Fibroblast of the aortic adventitia (primary cell): ENCODE measurements around the gene STIL. TPM values are rescaled to one million over a fixed set of nuclear protein-coding genes. Genes with fewer than 3 reads are reported as not detected.

Experiments
- DNase-seq: peaks from one replicate; pipeline ENCODE4 v3.0.0-alpha.2; 2010; ENCODE audit warnings: low read depth
- H3K4me3 ChIP-seq: 2 replicates; pipeline ENCODE4 v1.5.1; 2011; ENCODE audit warnings: low read depth, mild to moderate bottlenecking, control low read depth, low read length, moderate library complexity
- total RNA-seq: library from RNA; depleted of rRNA; stranded (reverse); fragments of >200 nt; gene quantifications from 2 replicates; pipeline ENCODE4 v1.2.3, GENCODE V29; 2012; ENCODE audit warnings: low replicate concordance
- TF ChIP-seq, protein P1 (sequence below): IDR thresholded peaks from 2 replicates; pipeline ENCODE4 v1.5.1; 2011; ENCODE audit warnings: mild to moderate bottlenecking, low read length, control low read depth, inconsistent platforms; ENCODE audit not compliant: insufficient read depth

Gene STIL
- total RNA-seq, 1 donor, result 29.1 TPM

DNA sequence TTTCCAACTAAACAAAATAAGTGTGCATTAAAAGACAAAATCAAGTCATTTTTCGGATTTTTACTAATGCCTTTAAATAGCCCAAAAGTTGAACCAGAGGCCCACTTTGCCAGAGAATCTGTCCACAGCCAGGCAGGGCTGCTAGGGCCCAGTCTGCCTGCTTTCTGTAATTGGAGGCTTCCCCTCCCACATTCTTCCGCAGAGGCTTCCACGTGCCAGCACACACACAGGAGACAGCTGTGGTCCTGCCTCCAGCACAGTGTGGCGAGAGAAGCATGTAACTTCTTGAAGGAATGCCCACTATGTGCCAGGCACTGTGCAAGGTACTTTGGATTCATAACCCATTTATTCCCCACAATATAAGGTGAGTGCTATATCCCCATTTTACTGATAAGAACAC lies 112.8 kb downstream of the STIL start:
- peak; percentile 23 for DNase-seq
- no peak overlapping the region for H3K4me3 ChIP-seq
- TF ChIP-seq, protein P1, sequence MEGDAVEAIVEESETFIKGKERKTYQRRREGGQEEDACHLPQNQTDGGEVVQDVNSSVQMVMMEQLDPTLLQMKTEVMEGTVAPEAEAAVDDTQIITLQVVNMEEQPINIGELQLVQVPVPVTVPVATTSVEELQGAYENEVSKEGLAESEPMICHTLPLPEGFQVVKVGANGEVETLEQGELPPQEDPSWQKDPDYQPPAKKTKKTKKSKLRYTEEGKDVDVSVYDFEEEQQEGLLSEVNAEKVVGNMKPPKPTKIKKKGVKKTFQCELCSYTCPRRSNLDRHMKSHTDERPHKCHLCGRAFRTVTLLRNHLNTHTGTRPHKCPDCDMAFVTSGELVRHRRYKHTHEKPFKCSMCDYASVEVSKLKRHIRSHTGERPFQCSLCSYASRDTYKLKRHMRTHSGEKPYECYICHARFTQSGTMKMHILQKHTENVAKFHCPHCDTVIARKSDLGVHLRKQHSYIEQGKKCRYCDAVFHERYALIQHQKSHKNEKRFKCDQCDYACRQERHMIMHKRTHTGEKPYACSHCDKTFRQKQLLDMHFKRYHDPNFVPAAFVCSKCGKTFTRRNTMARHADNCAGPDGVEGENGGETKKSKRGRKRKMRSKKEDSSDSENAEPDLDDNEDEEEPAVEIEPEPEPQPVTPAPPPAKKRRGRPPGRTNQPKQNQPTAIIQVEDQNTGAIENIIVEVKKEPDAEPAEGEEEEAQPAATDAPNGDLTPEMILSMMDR, result no peak

Other genes with a start within 250 kb of the STIL start
- gene CYP4Z1, start 246.9 kb downstream of the STIL start, total RNA-seq, result not detected in 2 replicates
- gene CYP4A22, start 176.7 kb downstream of the STIL start, total RNA-seq, result not detected in 2 replicates
- gene PDZK1IP1, start 124.1 kb downstream of the STIL start, total RNA-seq, result not detected in 2 replicates
- 0.08 and 0.36 TPM in 2 replicates for gene TAL1, start 81.9 kb downstream of the STIL start, total RNA-seq
- gene CMPK1, start 19.6 kb upstream of the STIL start, total RNA-seq, result 87.8 and 138 TPM in 2 replicates
- gene FOXE3, start 102.1 kb upstream of the STIL start, total RNA-seq, result not detected in 2 replicates
- under 0.01 and 0.36 TPM in 2 replicates for gene FOXD2, start 123.9 kb upstream of the STIL start, total RNA-seq